Vagina (tissue), 2 donors: ENCODE data around the gene SUGP2. TPM values are rescaled to one million over a fixed set of nuclear protein-coding genes. Genes with fewer than 3 reads are reported as not detected.

Source experiments
- DNase-seq, 2 donors: peaks; one replicate each; pipeline ENCODE4 v3.0.0-alpha.2; 2017; ENCODE audit errors: extremely low spot score in 2 of 2
- H3K27ac ChIP-seq: fragments of 200-600 bp; sonication (generic); one replicate; pipeline ENCODE4 v1.5.1; 2019
- H3K27me3 ChIP-seq: fragments of 200-600 bp; sonication (generic); one replicate; pipeline ENCODE4 v1.5.1; 2019
- H3K36me3 ChIP-seq, 2 donors: fragments of 200-600 bp; sonication (generic); one replicate each; pipeline ENCODE4 v1.5.1; 2017 to 2019
- H3K4me1 ChIP-seq: fragments of 200-600 bp; sonication (generic); one replicate; pipeline ENCODE4 v1.5.1; 2019
- H3K4me3 ChIP-seq, 2 donors: fragments of 200-600 bp; sonication (generic); 1 replicate in 1 of 2; 2 replicates in 1 of 2; pipeline ENCODE4 v1.5.1; 2016 to 2019
- H3K9me3 ChIP-seq: fragments of 200-600 bp; sonication (generic); one replicate; pipeline ENCODE4 v1.5.1; 2019
- POLR2A ChIP-seq, 2 donors: fragments of 450-650 bp; IDR thresholded peaks; one replicate each; pipeline ENCODE4 v1.6.1; 2017; ENCODE audit warnings: antibody characterized with exemption in 2 of 2, mild to moderate bottlenecking in 2 of 2, moderate library complexity in 2 of 2
- POLR2AphosphoS5 ChIP-seq, 2 donors: sonication (generic); formaldehyde crosslinking; IDR thresholded peaks; one replicate each; pipeline ENCODE4 v1.9.0; 2017; ENCODE audit warnings: antibody characterized with exemption in 2 of 2, mild to moderate bottlenecking in 2 of 2, low read depth in 1 of 2; ENCODE audit not compliant: insufficient read depth in 1 of 2
- intact Hi-C: fragments of 100-400 bp; cut with DNase I; formaldehyde crosslinking; loops from one replicate; pipeline ENCODE4 v1.15.1; 2023
- total RNA-seq: library from RNA; depleted of rRNA; stranded (reverse); fragments of >200 nt; gene quantifications from one replicate; pipeline ENCODE4 v1.2.3, GENCODE V29; 2016
- TF ChIP-seq, protein P1 (sequence below), 3 experiments: fragments of 450-650 bp in 2 of 3; fragments of 200-600 bp in 1 of 3; sonication (generic) in 1 of 3; IDR thresholded peaks; one replicate each; pipeline ENCODE4 v1.5.1; 2017 to 2019; ENCODE audit warnings: antibody characterized with exemption in 3 of 3, mild to moderate bottlenecking in 2 of 3, moderate library complexity in 2 of 3

Gene SUGP2
- total RNA-seq, 1 donor from 2014 or later, result 57.9 TPM

DNA sequence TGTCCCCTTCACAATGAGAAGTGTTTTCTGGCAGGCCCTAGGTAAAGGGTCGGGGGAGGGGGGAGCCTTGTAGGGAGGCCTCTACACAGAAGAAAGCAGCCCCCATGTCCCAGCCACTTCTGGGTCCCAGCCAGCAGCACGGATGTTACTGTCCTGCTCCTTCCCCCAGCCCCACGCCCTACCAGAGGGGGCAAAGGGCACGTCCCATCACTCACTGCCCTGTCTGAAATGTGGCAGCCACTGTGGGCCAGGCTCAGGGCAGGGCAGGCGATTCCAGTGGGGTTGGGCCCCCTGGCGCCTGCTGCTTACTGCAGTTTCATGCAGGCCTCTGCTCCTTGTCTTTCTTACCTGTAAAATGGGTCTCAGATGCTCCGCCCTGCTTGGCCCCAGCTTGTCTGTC is 24.4 kb upstream of the SUGP2 start:
- Histone ChIP-seq H3K27me3 (no peaks in the 10 kb centered on the region), H3K36me3 (peaks cover 0 to 38% of the 10 kb centered on the region in 2 donors)

DNA sequence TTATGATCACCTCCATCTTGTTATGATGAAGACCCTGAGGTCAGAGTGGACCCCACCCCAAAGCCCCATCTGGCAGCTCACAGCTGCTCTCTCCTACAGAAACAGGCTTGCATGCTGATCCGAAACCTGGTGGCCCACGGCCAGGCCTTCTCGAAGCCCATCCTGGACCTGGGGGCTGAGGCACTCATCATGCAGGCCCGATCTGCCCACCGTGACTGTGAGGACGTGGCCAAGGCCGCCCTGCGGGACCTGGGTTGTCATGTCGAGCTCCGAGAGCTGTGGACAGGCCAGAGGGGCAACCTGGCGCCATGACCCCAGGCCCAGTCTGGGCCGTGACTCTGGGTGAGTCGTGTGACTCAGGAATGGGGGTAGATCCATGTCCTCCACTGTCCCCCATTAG is 24.0 kb upstream of the SUGP2 start:
- peaks cover 0 to 42% of the 10 kb centered on the region in 2 donors for H3K36me3 ChIP-seq
- DNase-seq, result no peak
- H3K4me1 ChIP-seq, result no peaks in the 10 kb centered on the region
- H3K27ac ChIP-seq, result no peak overlapping the region
- no peaks in the 10 kb centered on the region for H3K27me3 ChIP-seq
- no peaks in the 10 kb centered on the region for H3K9me3 ChIP-seq
- TF ChIP-seq POLR2A (IDR thresholded peaks at IDR 0.05), result no peak
- TF ChIP-seq POLR2AphosphoS5 (IDR thresholded peaks at IDR 0.05; ENCODE audit: insufficient read depth in 1 of 2, low read depth in 1 of 2), result no peak
- TF ChIP-seq, protein P1, sequence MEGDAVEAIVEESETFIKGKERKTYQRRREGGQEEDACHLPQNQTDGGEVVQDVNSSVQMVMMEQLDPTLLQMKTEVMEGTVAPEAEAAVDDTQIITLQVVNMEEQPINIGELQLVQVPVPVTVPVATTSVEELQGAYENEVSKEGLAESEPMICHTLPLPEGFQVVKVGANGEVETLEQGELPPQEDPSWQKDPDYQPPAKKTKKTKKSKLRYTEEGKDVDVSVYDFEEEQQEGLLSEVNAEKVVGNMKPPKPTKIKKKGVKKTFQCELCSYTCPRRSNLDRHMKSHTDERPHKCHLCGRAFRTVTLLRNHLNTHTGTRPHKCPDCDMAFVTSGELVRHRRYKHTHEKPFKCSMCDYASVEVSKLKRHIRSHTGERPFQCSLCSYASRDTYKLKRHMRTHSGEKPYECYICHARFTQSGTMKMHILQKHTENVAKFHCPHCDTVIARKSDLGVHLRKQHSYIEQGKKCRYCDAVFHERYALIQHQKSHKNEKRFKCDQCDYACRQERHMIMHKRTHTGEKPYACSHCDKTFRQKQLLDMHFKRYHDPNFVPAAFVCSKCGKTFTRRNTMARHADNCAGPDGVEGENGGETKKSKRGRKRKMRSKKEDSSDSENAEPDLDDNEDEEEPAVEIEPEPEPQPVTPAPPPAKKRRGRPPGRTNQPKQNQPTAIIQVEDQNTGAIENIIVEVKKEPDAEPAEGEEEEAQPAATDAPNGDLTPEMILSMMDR (IDR thresholded peaks at IDR 0.05), result no peak
- intact Hi-C loops, result no loop called here
- H3K4me3 ChIP-seq, result no peak overlapping the region

More for the DNA sequence above, 24.4 kb upstream of the SUGP2 start:
- H3K9me3 ChIP-seq, result no peaks in the 10 kb centered on the region
- no peak for TF ChIP-seq POLR2AphosphoS5 (IDR thresholded peaks at IDR 0.05; ENCODE audit: insufficient read depth in 1 of 2, low read depth in 1 of 2)
- H3K4me3 ChIP-seq, result no peak overlapping the region
- intact Hi-C loops, result no loop called here
- DNase-seq, result no peak
- H3K4me1 ChIP-seq, result peaks cover 3% of the 10 kb centered on the region
- no peak overlapping the region for H3K27ac ChIP-seq

DNA sequence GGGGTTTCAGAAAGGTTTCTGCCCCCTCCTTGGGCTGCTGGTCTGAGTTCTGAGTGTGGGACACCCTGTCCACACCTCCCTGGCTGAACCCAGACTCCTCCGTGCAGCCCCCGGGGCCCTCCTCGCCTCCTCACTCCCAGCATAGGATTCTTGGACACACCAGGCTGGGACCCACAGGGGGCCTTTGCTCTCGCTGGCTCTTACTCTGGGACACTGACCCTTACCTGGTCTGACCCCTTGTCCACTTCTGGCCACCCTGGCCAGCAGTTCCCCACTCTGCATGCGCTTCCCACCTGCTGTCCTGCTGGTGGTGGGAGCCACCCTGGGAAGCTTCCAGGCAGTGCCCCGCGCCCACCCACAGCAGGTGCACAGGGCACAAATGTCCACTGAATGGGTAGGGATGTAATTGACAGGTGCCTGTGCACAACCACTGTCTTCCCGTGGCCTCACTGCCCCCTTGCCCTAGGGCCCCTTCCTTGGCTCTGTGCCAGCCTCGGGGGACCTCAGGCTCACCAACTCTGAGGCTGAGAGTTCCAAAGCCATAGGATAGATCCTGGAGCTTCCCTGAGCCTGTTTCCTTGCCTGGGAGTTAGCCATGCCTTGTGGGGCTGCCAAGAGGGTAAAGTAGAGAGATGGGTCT is 23.4 kb upstream of the SUGP2 start:
- H3K36me3 ChIP-seq, result peaks cover 0 to 47% of the 10 kb centered on the region in 2 donors
- intact Hi-C loops, result no loop called here
- TF ChIP-seq POLR2AphosphoS5 (IDR thresholded peaks at IDR 0.05; ENCODE audit: insufficient read depth in 1 of 2, low read depth in 1 of 2) (no peak), POLR2A (IDR thresholded peaks at IDR 0.05) (no peak)
- TF ChIP-seq, protein P1 (IDR thresholded peaks at IDR 0.05), result no peak
- no peaks in the 10 kb centered on the region for H3K27me3 ChIP-seq
- H3K9me3 ChIP-seq, result no peaks in the 10 kb centered on the region
- no peaks in the 10 kb centered on the region for H3K4me1 ChIP-seq
- no peak for DNase-seq
- no peak overlapping the region for H3K4me3 ChIP-seq
- no peak overlapping the region for H3K27ac ChIP-seq

DNA sequence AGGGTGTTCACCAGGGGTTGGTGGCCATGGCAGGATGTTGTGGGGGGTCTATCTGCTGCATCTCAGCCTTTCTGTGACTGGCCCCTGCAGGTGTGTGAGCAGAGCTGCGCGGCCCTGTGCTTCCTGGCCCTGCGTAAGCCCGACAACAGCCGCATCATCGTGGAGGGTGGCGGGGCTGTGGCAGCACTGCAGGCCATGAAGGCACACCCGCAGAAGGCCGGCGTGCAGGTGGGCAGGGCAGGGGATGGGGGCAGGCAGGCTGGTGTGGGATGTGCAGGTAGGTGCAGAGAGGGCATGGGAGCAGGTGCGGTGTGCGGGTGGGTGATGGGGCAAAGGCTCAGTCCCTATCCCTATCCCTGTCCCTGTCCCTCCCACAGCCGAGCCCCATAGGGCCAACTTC is 22.4 kb upstream of the SUGP2 start:
- no peak overlapping the region for H3K27ac ChIP-seq
- H3K36me3 ChIP-seq, result peaks cover 0 to 50% of the 10 kb centered on the region in 2 donors
- TF ChIP-seq POLR2AphosphoS5 (IDR thresholded peaks at IDR 0.05; ENCODE audit: insufficient read depth in 1 of 2, low read depth in 1 of 2) (no peak), POLR2A (IDR thresholded peaks at IDR 0.05) (no peak)
- TF ChIP-seq, protein P1 (IDR thresholded peaks at IDR 0.05), result no peak
- DNase-seq, result no peak
- intact Hi-C loops, result no loop called here
- H3K9me3 ChIP-seq, result no peaks in the 10 kb centered on the region
- no peaks in the 10 kb centered on the region for H3K4me1 ChIP-seq
- H3K27me3 ChIP-seq, result no peaks in the 10 kb centered on the region
- no peak overlapping the region for H3K4me3 ChIP-seq

DNA sequence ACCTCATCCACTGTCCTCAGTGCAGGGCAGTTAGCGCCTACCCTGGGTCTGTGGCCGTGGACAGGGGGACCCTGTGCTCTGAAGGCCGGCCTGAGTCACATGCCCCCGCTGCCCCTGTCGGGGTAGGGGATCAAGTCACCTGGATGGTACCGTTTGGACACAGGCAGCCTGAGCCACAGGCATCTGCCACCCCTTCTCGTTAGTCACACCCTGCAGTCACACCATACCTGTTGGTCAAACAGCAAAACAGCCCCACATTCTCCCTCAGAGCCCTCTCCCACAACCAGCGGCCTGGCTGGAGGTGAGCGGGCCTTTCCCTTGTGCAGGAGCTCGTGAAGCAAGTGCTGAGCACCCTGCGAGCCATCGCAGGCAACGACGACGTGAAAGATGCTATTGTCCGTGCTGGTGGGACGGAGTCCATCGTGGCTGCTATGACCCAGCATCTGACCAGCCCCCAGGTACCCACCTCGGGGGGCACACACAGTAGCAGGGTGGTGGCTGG is 21.7 kb upstream of the SUGP2 start:
- no peaks in the 10 kb centered on the region for H3K4me1 ChIP-seq
- TF ChIP-seq POLR2A (IDR thresholded peaks at IDR 0.05), result no peak
- TF ChIP-seq, protein P1 (IDR thresholded peaks at IDR 0.05), result no peak
- TF ChIP-seq POLR2AphosphoS5 (IDR thresholded peaks at IDR 0.05; ENCODE audit: insufficient read depth in 1 of 2, low read depth in 1 of 2), result no peak
- H3K27me3 ChIP-seq, result no peaks in the 10 kb centered on the region
- H3K9me3 ChIP-seq, result no peaks in the 10 kb centered on the region
- no peak overlapping the region for H3K27ac ChIP-seq
- no peak for DNase-seq
- peaks cover 0 to 50% of the 10 kb centered on the region in 2 donors for H3K36me3 ChIP-seq
- intact Hi-C loops, result no loop called here
- no peak overlapping the region for H3K4me3 ChIP-seq
